HepG2 (cell line): ENCODE results near the gene FUOM. TPM values are rescaled to one million over a fixed set of nuclear protein-coding genes. Genes with fewer than 3 reads are reported as not detected.

Source experiments
- ATAC-seq: fragments of 200-7000 bp; cut with Tn5 transposase; 3 replicates; pipeline ENCODE4 v1.9.1; 2020; ENCODE audit warnings: mild to moderate bottlenecking, moderate library complexity
- BruUV-seq: library from RNA; stranded (reverse); fragments of 400-500 nt; replicated peaks from 2 replicates; lab custom pipeline; 2021; lab: Mats Ljungman, UMichigan
- CTCF ChIA-PET: fragments of 300-600 bp; formaldehyde crosslinking; extraction: SDS; loops from one replicate; lab custom pipeline; 2021; ENCODE audit warnings: low total read pairs, inconsistent platforms, low intra/inter-chr PET ratio; lab: Yijun Ruan, JAX
- POLR2A ChIA-PET: fragments of 350-600 bp; sonication (Branson Sonifier 250); formaldehyde crosslinking; loops from one replicate; lab custom pipeline; 2020; ENCODE audit warnings: antibody characterized with exemption, inconsistent platforms; lab: Yijun Ruan, JAX
- DNase-seq: peaks from one replicate; pipeline ENCODE4 v3.0.0-alpha.2; 2015; ENCODE audit warnings: low spot score
- FAIRE-seq: peaks from 3 replicates; lab custom pipeline; 2011; peaks lifted over from hg19 to GRCh38; lab: Jason Lieb, UNC
- H2AFZ ChIP-seq: one replicate; pipeline ENCODE4 v1.6.1; 2011; ENCODE audit warnings: low read length, inconsistent platforms
- H3K27ac ChIP-seq: fragments of 300-600 bp; 3 replicates; pipeline ENCODE4 v1.8.0; 2011; ENCODE audit warnings: mixed run types, mild to moderate bottlenecking, mixed read lengths, low read length, inconsistent platforms; ENCODE audit not compliant: insufficient read depth; ENCODE audit errors: extremely low read length
- H3K27me3 ChIP-seq, 2 experiments: fragments of 200-600 bp in 1 of 2; 2 replicates in 1 of 2; 3 replicates in 1 of 2; pipeline versions ENCODE4 v1.6.0 to v1.8.0; 2011; ENCODE audit warnings: low read length in 2 of 2, mild to moderate bottlenecking in 2 of 2, moderate library complexity in 2 of 2, inconsistent platforms in 1 of 2; ENCODE audit not compliant: insufficient read depth in 2 of 2, control insufficient read depth in 1 of 2
- H3K36me3 ChIP-seq, 2 experiments: fragments of 200-600 bp in 1 of 2; replicated peaks in 1 of 2; 2 replicates in 1 of 2; 3 replicates in 1 of 2; pipeline versions ENCODE4 v1.5.1 to v1.8.0; 2011; ENCODE audit warnings: low read length in 2 of 2, inconsistent platforms in 1 of 2; ENCODE audit not compliant: insufficient read depth in 2 of 2, control insufficient read depth in 1 of 2
- H3K4me1 ChIP-seq: 2 replicates; pipeline ENCODE4 v1.5.1; 2012; ENCODE audit warnings: low read length, inconsistent platforms; ENCODE audit not compliant: insufficient read depth
- H3K4me2 ChIP-seq: 2 replicates; pipeline ENCODE4 v1.6.0; 2011; ENCODE audit warnings: low read depth, low read length, inconsistent platforms
- H3K4me3 ChIP-seq, 3 experiments: fragments of 200-600 bp in 1 of 3; sonication (generic), shearing (Covaris generic) in 1 of 3; replicated peaks in 1 of 3; 2 replicates each; pipeline ENCODE4 v1.5.1; 2011 to 2016; ENCODE audit warnings: low read length in 3 of 3, inconsistent platforms in 2 of 3, low read depth in 2 of 3, mild to moderate bottlenecking in 2 of 3, control low read depth in 1 of 3, mixed read lengths in 1 of 3; ENCODE audit not compliant: insufficient read depth in 1 of 3
- H3K79me2 ChIP-seq: one replicate; pipeline ENCODE4 v1.6.1; 2011; ENCODE audit warnings: low read length, inconsistent platforms; ENCODE audit not compliant: insufficient read depth
- H3K9ac ChIP-seq: 2 replicates; pipeline ENCODE4 v1.6.0; 2011; ENCODE audit warnings: mild to moderate bottlenecking, low read depth, low read length, inconsistent platforms; ENCODE audit not compliant: insufficient read depth
- H3K9me3 ChIP-seq: 2 replicates; pipeline ENCODE4 v1.5.1; 2012; ENCODE audit warnings: mild to moderate bottlenecking, low read length
- H4K20me1 ChIP-seq: 2 replicates; pipeline ENCODE4 v1.6.0; 2011; ENCODE audit warnings: inconsistent platforms, mild to moderate bottlenecking, low read length, moderate library complexity; ENCODE audit not compliant: insufficient read depth
- EZH2 ChIP-seq: conservative IDR thresholded peaks from 2 replicates; pipeline ENCODE4 v1.6.1; 2012; ENCODE audit warnings: mild to moderate bottlenecking, low read depth, low read length, moderate library complexity
- HNF4G ChIP-seq, 2 experiments: sonication (generic) in 1 of 2; formaldehyde crosslinking in 1 of 2; IDR thresholded peaks; 2 replicates each; pipeline versions ENCODE4 v1.4.0 to v1.6.1; 2011 to 2020; ENCODE audit warnings: borderline replicate concordance in 2 of 2, low read depth in 2 of 2, mild to moderate bottlenecking in 2 of 2, low read length in 1 of 2, missing genetic modification reagents in 1 of 2, moderate library complexity in 1 of 2
- SP2 ChIP-seq: sonication (generic); formaldehyde crosslinking; IDR thresholded peaks from 2 replicates; pipeline ENCODE4 v1.5.1; 2020; ENCODE audit warnings: mild to moderate bottlenecking, missing genetic modification reagents
- ZNF326 ChIP-seq: sonication (generic); formaldehyde crosslinking; IDR thresholded peaks from 2 replicates; pipeline ENCODE4 v1.4.0; 2020; ENCODE audit warnings: missing genetic modification reagents, borderline replicate concordance
- ZNF343 ChIP-seq: sonication (generic); formaldehyde crosslinking; IDR thresholded peaks from 2 replicates; pipeline ENCODE4 v1.4.0; 2020; ENCODE audit warnings: mild to moderate bottlenecking, missing genetic modification reagents
- ZNF460 ChIP-seq: sonication (generic); formaldehyde crosslinking; IDR thresholded peaks from 2 replicates; pipeline ENCODE4 v1.5.1; 2020; ENCODE audit warnings: missing genetic modification reagents, mild to moderate bottlenecking, borderline replicate concordance
- ZNF546 ChIP-seq: sonication (generic); formaldehyde crosslinking; conservative IDR thresholded peaks from 2 replicates; pipeline ENCODE4 v1.8.1; 2023; ENCODE audit warnings: mild to moderate bottlenecking, missing genetic modification reagents
- ZNF878 ChIP-seq: sonication (generic); formaldehyde crosslinking; IDR thresholded peaks from 2 replicates; pipeline ENCODE4 v1.8.1; 2023; ENCODE audit warnings: mild to moderate bottlenecking, missing genetic modification reagents, moderate library complexity
- WGBS: methylation state at CpG from one replicate; pipeline ENCODE4 v1.1.6; 2017; ENCODE audit warnings: low lambda C conversion rate; 5-methylcytosine and 5-hydroxymethylcytosine counted together
- in situ Hi-C: cut with HindIII; loops from 2 replicates; pipeline ENCODE4 v1.10.0; 2017; ENCODE audit warnings: low pct_unique_long_range_greater_than_20kb; ENCODE audit not compliant: extremely low pct_ligation_motif_present
- intact Hi-C: fragments of 100-400 bp; cut with micrococcal nuclease; formaldehyde crosslinking; loops from one replicate; pipeline ENCODE4 v1.10.0; 2022; ENCODE audit not compliant: unreplicated experiment
- polyA plus RNA-seq, 8 experiments: library from polyadenylated mRNA; depleted of rRNA in 3 of 8; stranded (reverse) in 7 of 8; unstranded in 1 of 8; fragments of >200 nt; fragmentation: Illumina TruSeq in 4 of 8; extraction: Trizol in 4 of 8; gene quantifications; 2 replicates each; pipeline versions ENCODE4 v1.2.1 to v1.2.3, GENCODE V29; 2011 to 2016; ENCODE audit warnings: low read depth in 4 of 8, missing spikeins in 1 of 8, mixed read lengths in 1 of 8; ENCODE audit not compliant: insufficient read depth in 1 of 8
- total RNA-seq, 5 experiments: library from RNA; depleted of rRNA; stranded (reverse); fragments of >200 nt; fragmentation: Illumina TruSeq; extraction: Trizol; gene quantifications; 2 replicates each; pipeline ENCODE4 v1.2.3, GENCODE V29; 2016; ENCODE audit warnings: low read depth in 1 of 5
- TF ChIP-seq, protein P1 (sequence below): sonication (generic); formaldehyde crosslinking; IDR thresholded peaks from 2 replicates; pipeline ENCODE4 v1.5.1; 2020; ENCODE audit warnings: missing genetic modification reagents, mild to moderate bottlenecking, borderline replicate concordance
- TF ChIP-seq, protein P2 (sequence below): sonication (generic); formaldehyde crosslinking; IDR thresholded peaks from 2 replicates; pipeline ENCODE4 v1.4.0; 2020; ENCODE audit warnings: missing genetic modification reagents
- TF ChIP-seq, protein P3 (sequence below): sonication (generic); formaldehyde crosslinking; IDR thresholded peaks from 2 replicates; pipeline ENCODE4 v1.4.0; 2020; ENCODE audit warnings: missing genetic modification reagents

Gene FUOM
- total and polyA plus RNA-seq, 2 of the 13 experiments (the other 11 are each of a cell fraction or from before 2014, with no cell fraction given) = 27.5 to 60.4 TPM

- H3K4me1 ChIP-seq = peaks cover 7% of the 10 kb centered on the region
- no peaks in the 10 kb centered on the region for H3K36me3 ChIP-seq
- intact Hi-C loops (no loop called here), in situ Hi-C loops (no loop called here)
- FAIRE-seq (no peak), ATAC-seq (no peak), DNase-seq (no peak)
- no peaks in the 10 kb centered on the region; a peak in 1 of 5 replicates for H3K27me3 ChIP-seq
- no peaks in the 10 kb centered on the region for H3K9me3 ChIP-seq
- ChIA-PET CTCF (no interaction called here), POLR2A (interaction anchor here (1.0 to 1.3 kb wide), 2 partner anchors 10 to 27 kb away, joined by 3 to 4 read pairs; partner anchors contain the start of gene MTG1)
- H4K20me1 ChIP-seq = no peaks in the 10 kb centered on the region
- no peaks in the 10 kb centered on the region for H3K79me2 ChIP-seq
- H3K4me3 ChIP-seq = no peak overlapping the region
- WGBS = 64% methylated on average over 12 of the region's 13 CpGs
- H3K9ac ChIP-seq = no peak overlapping the region
- no peak overlapping the region for H3K4me2 ChIP-seq
- BruUV-seq = no TSS peak
- no peak overlapping the region for H3K27ac ChIP-seq
- TF ChIP-seq, protein P1, sequence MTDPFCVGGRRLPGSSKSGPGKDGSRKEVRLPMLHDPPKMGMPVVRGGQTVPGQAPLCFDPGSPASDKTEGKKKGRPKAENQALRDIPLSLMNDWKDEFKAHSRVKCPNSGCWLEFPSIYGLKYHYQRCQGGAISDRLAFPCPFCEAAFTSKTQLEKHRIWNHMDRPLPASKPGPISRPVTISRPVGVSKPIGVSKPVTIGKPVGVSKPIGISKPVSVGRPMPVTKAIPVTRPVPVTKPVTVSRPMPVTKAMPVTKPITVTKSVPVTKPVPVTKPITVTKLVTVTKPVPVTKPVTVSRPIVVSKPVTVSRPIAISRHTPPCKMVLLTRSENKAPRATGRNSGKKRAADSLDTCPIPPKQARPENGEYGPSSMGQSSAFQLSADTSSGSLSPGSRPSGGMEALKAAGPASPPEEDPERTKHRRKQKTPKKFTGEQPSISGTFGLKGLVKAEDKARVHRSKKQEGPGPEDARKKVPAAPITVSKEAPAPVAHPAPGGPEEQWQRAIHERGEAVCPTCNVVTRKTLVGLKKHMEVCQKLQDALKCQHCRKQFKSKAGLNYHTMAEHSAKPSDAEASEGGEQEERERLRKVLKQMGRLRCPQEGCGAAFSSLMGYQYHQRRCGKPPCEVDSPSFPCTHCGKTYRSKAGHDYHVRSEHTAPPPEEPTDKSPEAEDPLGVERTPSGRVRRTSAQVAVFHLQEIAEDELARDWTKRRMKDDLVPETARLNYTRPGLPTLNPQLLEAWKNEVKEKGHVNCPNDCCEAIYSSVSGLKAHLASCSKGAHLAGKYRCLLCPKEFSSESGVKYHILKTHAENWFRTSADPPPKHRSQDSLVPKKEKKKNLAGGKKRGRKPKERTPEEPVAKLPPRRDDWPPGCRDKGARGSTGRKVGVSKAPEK = no peak
- TF ChIP-seq, protein P2, sequence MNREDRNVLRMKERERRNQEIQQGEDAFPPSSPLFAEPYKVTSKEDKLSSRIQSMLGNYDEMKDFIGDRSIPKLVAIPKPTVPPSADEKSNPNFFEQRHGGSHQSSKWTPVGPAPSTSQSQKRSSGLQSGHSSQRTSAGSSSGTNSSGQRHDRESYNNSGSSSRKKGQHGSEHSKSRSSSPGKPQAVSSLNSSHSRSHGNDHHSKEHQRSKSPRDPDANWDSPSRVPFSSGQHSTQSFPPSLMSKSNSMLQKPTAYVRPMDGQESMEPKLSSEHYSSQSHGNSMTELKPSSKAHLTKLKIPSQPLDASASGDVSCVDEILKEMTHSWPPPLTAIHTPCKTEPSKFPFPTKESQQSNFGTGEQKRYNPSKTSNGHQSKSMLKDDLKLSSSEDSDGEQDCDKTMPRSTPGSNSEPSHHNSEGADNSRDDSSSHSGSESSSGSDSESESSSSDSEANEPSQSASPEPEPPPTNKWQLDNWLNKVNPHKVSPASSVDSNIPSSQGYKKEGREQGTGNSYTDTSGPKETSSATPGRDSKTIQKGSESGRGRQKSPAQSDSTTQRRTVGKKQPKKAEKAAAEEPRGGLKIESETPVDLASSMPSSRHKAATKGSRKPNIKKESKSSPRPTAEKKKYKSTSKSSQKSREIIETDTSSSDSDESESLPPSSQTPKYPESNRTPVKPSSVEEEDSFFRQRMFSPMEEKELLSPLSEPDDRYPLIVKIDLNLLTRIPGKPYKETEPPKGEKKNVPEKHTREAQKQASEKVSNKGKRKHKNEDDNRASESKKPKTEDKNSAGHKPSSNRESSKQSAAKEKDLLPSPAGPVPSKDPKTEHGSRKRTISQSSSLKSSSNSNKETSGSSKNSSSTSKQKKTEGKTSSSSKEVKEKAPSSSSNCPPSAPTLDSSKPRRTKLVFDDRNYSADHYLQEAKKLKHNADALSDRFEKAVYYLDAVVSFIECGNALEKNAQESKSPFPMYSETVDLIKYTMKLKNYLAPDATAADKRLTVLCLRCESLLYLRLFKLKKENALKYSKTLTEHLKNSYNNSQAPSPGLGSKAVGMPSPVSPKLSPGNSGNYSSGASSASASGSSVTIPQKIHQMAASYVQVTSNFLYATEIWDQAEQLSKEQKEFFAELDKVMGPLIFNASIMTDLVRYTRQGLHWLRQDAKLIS (CRISPR knock-in tag) = no peak
- TF ChIP-seq ZNF546 (CRISPR knock-in tag) (no peak), EZH2 (no peak), ZNF343 (CRISPR knock-in tag) (no peak), ZNF878 (no peak), ZNF326 (no peak), ZNF460 (CRISPR knock-in tag) (no peak), HNF4G (IDR thresholded peaks at IDR 0.05; ENCODE audit: borderline replicate concordance, low read depth, low read length) (no peak), HNF4G (CRISPR knock-in tag; IDR thresholded peaks at IDR 0.05; ENCODE audit: borderline replicate concordance, low read depth) (no peak), SP2 (no peak)
- TF ChIP-seq, protein P3, sequence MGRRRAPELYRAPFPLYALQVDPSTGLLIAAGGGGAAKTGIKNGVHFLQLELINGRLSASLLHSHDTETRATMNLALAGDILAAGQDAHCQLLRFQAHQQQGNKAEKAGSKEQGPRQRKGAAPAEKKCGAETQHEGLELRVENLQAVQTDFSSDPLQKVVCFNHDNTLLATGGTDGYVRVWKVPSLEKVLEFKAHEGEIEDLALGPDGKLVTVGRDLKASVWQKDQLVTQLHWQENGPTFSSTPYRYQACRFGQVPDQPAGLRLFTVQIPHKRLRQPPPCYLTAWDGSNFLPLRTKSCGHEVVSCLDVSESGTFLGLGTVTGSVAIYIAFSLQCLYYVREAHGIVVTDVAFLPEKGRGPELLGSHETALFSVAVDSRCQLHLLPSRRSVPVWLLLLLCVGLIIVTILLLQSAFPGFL (CRISPR knock-in tag) = no peak
- no peak overlapping the region for H2AFZ ChIP-seq
Measured at GRCh38 chr10:133384071-133384470, 26.3 kb upstream of the FUOM start.
